ENCODE results near the gene TMEM255A.

The TMEM255A gene

GRCh38 chrX:120286733-120287512 lies 24.3 kb downstream of the TMEM255A start (continued):
- TF ChIP-seq TSHZ2 (CRISPR knock-in tag; IDR thresholded peaks at IDR 0.05) (no peak), ESRRG (CRISPR knock-in tag; IDR thresholded peaks at IDR 0.05) (no peak), ZC3H10 (CRISPR knock-in tag; IDR thresholded peaks at IDR 0.05) (no peak), ISL1 (CRISPR knock-in tag; IDR thresholded peaks at IDR 0.05) (no peak), ZFP30 (CRISPR knock-in tag; IDR thresholded peaks at IDR 0.05) (no peak), TCF4 (CRISPR knock-in tag; IDR thresholded peaks at IDR 0.05; ENCODE audit: borderline replicate concordance) (no peak), ZNF565 (CRISPR knock-in tag; conservative IDR thresholded peaks at IDR 0.05; ENCODE audit: low read depth) (no peak)
- TF ChIP-seq, protein P1, sequence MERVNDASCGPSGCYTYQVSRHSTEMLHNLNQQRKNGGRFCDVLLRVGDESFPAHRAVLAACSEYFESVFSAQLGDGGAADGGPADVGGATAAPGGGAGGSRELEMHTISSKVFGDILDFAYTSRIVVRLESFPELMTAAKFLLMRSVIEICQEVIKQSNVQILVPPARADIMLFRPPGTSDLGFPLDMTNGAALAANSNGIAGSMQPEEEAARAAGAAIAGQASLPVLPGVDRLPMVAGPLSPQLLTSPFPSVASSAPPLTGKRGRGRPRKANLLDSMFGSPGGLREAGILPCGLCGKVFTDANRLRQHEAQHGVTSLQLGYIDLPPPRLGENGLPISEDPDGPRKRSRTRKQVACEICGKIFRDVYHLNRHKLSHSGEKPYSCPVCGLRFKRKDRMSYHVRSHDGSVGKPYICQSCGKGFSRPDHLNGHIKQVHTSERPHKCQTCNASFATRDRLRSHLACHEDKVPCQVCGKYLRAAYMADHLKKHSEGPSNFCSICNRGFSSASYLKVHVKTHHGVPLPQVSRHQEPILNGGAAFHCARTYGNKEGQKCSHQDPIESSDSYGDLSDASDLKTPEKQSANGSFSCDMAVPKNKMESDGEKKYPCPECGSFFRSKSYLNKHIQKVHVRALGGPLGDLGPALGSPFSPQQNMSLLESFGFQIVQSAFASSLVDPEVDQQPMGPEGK (CRISPR knock-in tag; IDR thresholded peaks at IDR 0.05; ENCODE audit: borderline replicate concordance), result no peak
- TF ChIP-seq, protein P2, sequence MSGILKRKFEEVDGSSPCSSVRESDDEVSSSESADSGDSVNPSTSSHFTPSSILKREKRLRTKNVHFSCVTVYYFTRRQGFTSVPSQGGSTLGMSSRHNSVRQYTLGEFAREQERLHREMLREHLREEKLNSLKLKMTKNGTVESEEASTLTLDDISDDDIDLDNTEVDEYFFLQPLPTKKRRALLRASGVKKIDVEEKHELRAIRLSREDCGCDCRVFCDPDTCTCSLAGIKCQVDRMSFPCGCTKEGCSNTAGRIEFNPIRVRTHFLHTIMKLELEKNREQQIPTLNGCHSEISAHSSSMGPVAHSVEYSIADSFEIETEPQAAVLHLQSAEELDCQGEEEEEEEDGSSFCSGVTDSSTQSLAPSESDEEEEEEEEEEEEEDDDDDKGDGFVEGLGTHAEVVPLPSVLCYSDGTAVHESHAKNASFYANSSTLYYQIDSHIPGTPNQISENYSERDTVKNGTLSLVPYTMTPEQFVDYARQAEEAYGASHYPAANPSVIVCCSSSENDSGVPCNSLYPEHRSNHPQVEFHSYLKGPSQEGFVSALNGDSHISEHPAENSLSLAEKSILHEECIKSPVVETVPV (CRISPR knock-in tag; IDR thresholded peaks at IDR 0.05), result no peak

GRCh38 chrX:120282697-120283096 lies 28.6 kb downstream of the TMEM255A start:
- no peak for ATAC-seq
- TF ChIP-seq ZC3H10 (CRISPR knock-in tag; IDR thresholded peaks at IDR 0.05), result no peak
- TF ChIP-seq PPARA (CRISPR knock-in tag; IDR thresholded peaks at IDR 0.05; ENCODE audit: borderline replicate concordance), result no peak

GRCh38 chrX:120281761-120282160 lies 29.5 kb downstream of the TMEM255A start:
- ATAC-seq, result no peak
- TF ChIP-seq PPARA (CRISPR knock-in tag; IDR thresholded peaks at IDR 0.05; ENCODE audit: borderline replicate concordance) (no peak), TOX (CRISPR knock-in tag; IDR thresholded peaks at IDR 0.05; ENCODE audit: borderline replicate concordance) (no peak), ZNF70 (CRISPR knock-in tag; IDR thresholded peaks at IDR 0.05) (no peak), ZNF8 (CRISPR knock-in tag; IDR thresholded peaks at IDR 0.05) (no peak), SNAI2 (CRISPR knock-in tag; IDR thresholded peaks at IDR 0.05) (no peak), ZFP30 (CRISPR knock-in tag; IDR thresholded peaks at IDR 0.05) (no peak), ZNF565 (CRISPR knock-in tag; conservative IDR thresholded peaks at IDR 0.05; ENCODE audit: low read depth) (no peak), GLIS3 (CRISPR knock-in tag; IDR thresholded peaks at IDR 0.05) (no peak), ZC3H10 (CRISPR knock-in tag; IDR thresholded peaks at IDR 0.05) (no peak), RARB (CRISPR knock-in tag; IDR thresholded peaks at IDR 0.05) (no peak), TSHZ2 (CRISPR knock-in tag; IDR thresholded peaks at IDR 0.05) (no peak), CSDC2 (CRISPR knock-in tag; IDR thresholded peaks at IDR 0.05) (no peak), ISL1 (CRISPR knock-in tag; IDR thresholded peaks at IDR 0.05) (no peak), ZFP3 (CRISPR knock-in tag; IDR thresholded peaks at IDR 0.05) (no peak), OSR1 (CRISPR knock-in tag; IDR thresholded peaks at IDR 0.05) (no peak), TCF4 (CRISPR knock-in tag; IDR thresholded peaks at IDR 0.05; ENCODE audit: borderline replicate concordance) (no peak)
- TF ChIP-seq, protein P3, sequence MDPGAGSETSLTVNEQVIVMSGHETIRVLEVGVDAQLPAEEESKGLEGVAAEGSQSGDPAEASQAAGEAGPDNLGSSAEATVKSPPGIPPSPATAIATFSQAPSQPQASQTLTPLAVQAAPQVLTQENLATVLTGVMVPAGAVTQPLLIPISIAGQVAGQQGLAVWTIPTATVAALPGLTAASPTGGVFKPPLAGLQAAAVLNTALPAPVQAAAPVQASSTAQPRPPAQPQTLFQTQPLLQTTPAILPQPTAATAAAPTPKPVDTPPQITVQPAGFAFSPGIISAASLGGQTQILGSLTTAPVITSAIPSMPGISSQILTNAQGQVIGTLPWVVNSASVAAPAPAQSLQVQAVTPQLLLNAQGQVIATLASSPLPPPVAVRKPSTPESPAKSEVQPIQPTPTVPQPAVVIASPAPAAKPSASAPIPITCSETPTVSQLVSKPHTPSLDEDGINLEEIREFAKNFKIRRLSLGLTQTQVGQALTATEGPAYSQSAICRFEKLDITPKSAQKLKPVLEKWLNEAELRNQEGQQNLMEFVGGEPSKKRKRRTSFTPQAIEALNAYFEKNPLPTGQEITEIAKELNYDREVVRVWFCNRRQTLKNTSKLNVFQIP (CRISPR knock-in tag; IDR thresholded peaks at IDR 0.05; ENCODE audit: borderline replicate concordance, low read depth), result no peak
- TF ChIP-seq, protein P4, sequence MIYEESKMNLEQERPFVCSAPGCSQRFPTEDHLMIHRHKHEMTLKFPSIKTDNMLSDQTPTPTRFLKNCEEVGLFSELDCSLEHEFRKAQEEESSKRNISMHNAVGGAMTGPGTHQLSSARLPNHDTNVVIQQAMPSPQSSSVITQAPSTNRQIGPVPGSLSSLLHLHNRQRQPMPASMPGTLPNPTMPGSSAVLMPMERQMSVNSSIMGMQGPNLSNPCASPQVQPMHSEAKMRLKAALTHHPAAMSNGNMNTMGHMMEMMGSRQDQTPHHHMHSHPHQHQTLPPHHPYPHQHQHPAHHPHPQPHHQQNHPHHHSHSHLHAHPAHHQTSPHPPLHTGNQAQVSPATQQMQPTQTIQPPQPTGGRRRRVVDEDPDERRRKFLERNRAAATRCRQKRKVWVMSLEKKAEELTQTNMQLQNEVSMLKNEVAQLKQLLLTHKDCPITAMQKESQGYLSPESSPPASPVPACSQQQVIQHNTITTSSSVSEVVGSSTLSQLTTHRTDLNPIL (CRISPR knock-in tag; IDR thresholded peaks at IDR 0.05; ENCODE audit: low read depth), result no peak
- TF ChIP-seq, protein P1 (CRISPR knock-in tag; IDR thresholded peaks at IDR 0.05; ENCODE audit: borderline replicate concordance), result no peak

All from SK-N-SH treated with all-trans-retinoic acid at 6 μM for 48 hours (cell line).